Prostate gland (tissue), 2 donors: ENCODE data around the gene GPAM.

Source experiments
- CTCF ChIP-seq, 4 experiments: fragments of 200-600 bp in 2 of 4; fragments of 450-650 bp in 2 of 4; sonication (generic) in 2 of 4; IDR thresholded peaks; 1 replicate in 3 of 4; 2 replicates in 1 of 4; pipeline ENCODE4 v1.5.1; 2016 to 2019; ENCODE audit warnings: antibody characterized with exemption in 4 of 4, mild to moderate bottlenecking in 2 of 4, moderate library complexity in 2 of 4
- POLR2A ChIP-seq: fragments of 450-650 bp; IDR thresholded peaks from one replicate; pipeline ENCODE4 v1.6.1; 2016; ENCODE audit warnings: antibody characterized with exemption, mild to moderate bottlenecking
- POLR2AphosphoS5 ChIP-seq: sonication (generic); formaldehyde crosslinking; IDR thresholded peaks from one replicate; pipeline ENCODE4 v1.6.1; 2017; ENCODE audit warnings: antibody characterized with exemption

- TF ChIP-seq CTCF (IDR thresholded peaks at IDR 0.05) (no peak), POLR2A (no peak), POLR2AphosphoS5 (no peak)
These were observed 30.3 kb upstream of the GPAM start for GRCh38 chr10:112213836-112214235.
